Kidney epithelial cell (primary cell): ENCODE results near the gene CAVIN4. TPM values are rescaled to one million over a fixed set of nuclear protein-coding genes. Genes with fewer than 3 reads are reported as not detected.

ENCODE experiments used
- DNase-seq: peaks from one replicate; pipeline ENCODE4 v3.0.0-alpha.2; 2010; ENCODE audit warnings: low read depth
- H3K27me3 ChIP-seq: 2 replicates; pipeline ENCODE4 v1.6.0; 2011; ENCODE audit warnings: low read length; ENCODE audit not compliant: control insufficient read depth, insufficient read depth
- H3K36me3 ChIP-seq: 2 replicates; pipeline ENCODE4 v1.5.1; 2011; ENCODE audit warnings: low read length; ENCODE audit not compliant: control insufficient read depth, insufficient read depth
- H3K4me3 ChIP-seq: 2 replicates; pipeline ENCODE4 v1.5.1; 2011; ENCODE audit warnings: low read depth, mild to moderate bottlenecking, control low read depth, low read length
- total RNA-seq: library from RNA; depleted of rRNA; stranded (reverse); fragments of >200 nt; gene quantifications from 2 replicates; pipeline ENCODE4 v1.2.3, GENCODE V29; 2015
- TF ChIP-seq, protein P1 (sequence below): IDR thresholded peaks from 2 replicates; pipeline ENCODE4 v1.5.1; 2011; ENCODE audit warnings: mild to moderate bottlenecking, moderate library complexity, low read length, control low read depth, inconsistent platforms; ENCODE audit not compliant: insufficient read depth, poor library complexity, severe bottlenecking

Gene CAVIN4
- total RNA-seq, 1 donor from 2014 or later = 3.1 TPM

DNA sequence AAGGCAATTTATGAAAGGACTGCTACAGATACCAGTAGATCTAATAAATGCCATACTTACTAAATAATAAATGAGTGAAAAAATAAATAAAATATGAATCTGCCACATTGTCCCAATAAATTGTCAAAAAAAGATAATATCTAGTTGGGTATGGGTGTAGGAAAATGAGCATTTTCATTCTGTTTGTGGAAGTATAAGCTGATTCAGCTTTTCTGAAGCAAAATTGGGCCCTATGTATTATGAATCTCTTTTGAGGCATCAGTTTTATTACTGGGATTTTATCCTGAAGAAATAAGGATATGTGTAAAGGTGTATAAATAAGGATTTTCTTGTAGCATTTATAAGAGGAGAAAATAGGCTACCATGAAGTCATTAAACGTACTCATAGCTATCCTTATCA is 46.1 kb downstream of the CAVIN4 start:
- Histone ChIP-seq H3K27me3 (no peaks in the 10 kb centered on the region), H3K36me3 (no peaks in the 10 kb centered on the region), H3K4me3 (no peak overlapping the region)
- TF ChIP-seq, protein P1, sequence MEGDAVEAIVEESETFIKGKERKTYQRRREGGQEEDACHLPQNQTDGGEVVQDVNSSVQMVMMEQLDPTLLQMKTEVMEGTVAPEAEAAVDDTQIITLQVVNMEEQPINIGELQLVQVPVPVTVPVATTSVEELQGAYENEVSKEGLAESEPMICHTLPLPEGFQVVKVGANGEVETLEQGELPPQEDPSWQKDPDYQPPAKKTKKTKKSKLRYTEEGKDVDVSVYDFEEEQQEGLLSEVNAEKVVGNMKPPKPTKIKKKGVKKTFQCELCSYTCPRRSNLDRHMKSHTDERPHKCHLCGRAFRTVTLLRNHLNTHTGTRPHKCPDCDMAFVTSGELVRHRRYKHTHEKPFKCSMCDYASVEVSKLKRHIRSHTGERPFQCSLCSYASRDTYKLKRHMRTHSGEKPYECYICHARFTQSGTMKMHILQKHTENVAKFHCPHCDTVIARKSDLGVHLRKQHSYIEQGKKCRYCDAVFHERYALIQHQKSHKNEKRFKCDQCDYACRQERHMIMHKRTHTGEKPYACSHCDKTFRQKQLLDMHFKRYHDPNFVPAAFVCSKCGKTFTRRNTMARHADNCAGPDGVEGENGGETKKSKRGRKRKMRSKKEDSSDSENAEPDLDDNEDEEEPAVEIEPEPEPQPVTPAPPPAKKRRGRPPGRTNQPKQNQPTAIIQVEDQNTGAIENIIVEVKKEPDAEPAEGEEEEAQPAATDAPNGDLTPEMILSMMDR = no peak
- no peak for DNase-seq

DNA sequence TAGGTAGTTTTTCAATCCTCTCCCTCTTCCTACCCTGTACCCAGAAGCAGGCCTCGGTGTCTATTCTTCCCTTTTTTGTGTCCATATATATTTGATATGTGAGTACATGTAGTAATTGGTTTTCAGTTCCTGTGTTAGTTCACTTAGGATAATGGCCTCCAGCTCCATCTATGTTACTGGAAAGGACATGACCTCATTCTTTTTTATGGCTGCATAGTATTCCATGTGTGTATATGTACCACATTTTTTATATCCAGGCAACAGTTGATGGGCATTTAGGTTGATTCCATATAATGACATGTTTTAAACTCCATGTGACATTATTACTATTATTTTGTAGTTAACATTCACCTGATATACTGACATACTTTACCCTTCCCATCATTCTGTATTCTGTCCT is 49.1 kb downstream of the CAVIN4 start:
- TF ChIP-seq, protein P1 = no peak
- H3K4me3 ChIP-seq = no peak overlapping the region
- no peaks in the 10 kb centered on the region for H3K27me3 ChIP-seq
- no peaks in the 10 kb centered on the region for H3K36me3 ChIP-seq
- DNase-seq = no peak

DNA sequence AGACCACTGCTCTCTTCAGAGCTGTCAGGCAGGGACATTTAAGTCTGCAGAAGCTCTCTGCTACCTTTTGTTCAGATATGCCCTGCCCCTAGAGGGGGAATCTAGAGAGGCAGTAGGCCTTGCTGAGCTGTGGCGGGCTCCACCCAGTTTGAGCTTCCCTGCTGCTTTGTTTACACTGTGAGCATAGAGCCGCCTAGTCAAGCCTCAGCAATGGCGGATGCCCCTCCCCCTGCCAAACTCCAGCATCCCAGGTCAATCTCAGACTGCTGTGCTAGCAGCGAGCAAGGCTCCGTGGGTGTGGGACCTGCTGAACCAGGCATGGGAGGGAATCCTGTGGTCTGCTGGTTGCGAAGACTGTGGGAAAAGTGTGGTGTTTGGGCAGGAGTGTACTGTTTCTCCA is 59.9 kb downstream of the CAVIN4 start:
- no peak for DNase-seq
- Histone ChIP-seq H3K4me3 (no peak overlapping the region), H3K36me3 (no peaks in the 10 kb centered on the region), H3K27me3 (no peaks in the 10 kb centered on the region)
- TF ChIP-seq, protein P1 = no peak

Other genes starting within 250 kb of the CAVIN4 start
- 29.2 and 33.4 TPM in 2 replicates for gene TEX10, start 225.1 kb upstream of the CAVIN4 start, total RNA-seq
- gene MSANTD3, start 150.9 kb upstream of the CAVIN4 start, total RNA-seq = 76.1 and 77.3 TPM in 2 replicates
- gene TMEFF1, start 104.9 kb upstream of the CAVIN4 start, total RNA-seq = 15.7 and 23.4 TPM in 2 replicates